ENCODE measurements around the gene MR1. TPM values are rescaled to one million over a fixed set of nuclear protein-coding genes. Genes with fewer than 3 reads are reported as not detected.

The MR1 gene
- total RNA-seq, 2 experiments from 2014 or later: 7.9 to 18.3 TPM

GRCh38 chr1:181073638-181074037, 39.9 kb downstream of the MR1 start:
- no TSS peak for BruUV-seq (replicated peaks)
- H3K4me1 ChIP-seq (ENCODE audit: insufficient read depth, low read length, poor library complexity, severe bottlenecking): no peaks in the 10 kb centered on the region
- TF ChIP-seq, protein P1, sequence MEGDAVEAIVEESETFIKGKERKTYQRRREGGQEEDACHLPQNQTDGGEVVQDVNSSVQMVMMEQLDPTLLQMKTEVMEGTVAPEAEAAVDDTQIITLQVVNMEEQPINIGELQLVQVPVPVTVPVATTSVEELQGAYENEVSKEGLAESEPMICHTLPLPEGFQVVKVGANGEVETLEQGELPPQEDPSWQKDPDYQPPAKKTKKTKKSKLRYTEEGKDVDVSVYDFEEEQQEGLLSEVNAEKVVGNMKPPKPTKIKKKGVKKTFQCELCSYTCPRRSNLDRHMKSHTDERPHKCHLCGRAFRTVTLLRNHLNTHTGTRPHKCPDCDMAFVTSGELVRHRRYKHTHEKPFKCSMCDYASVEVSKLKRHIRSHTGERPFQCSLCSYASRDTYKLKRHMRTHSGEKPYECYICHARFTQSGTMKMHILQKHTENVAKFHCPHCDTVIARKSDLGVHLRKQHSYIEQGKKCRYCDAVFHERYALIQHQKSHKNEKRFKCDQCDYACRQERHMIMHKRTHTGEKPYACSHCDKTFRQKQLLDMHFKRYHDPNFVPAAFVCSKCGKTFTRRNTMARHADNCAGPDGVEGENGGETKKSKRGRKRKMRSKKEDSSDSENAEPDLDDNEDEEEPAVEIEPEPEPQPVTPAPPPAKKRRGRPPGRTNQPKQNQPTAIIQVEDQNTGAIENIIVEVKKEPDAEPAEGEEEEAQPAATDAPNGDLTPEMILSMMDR (conservative IDR thresholded peaks at IDR 0.05; ENCODE audit: low read length): no peak
- no peak for TF ChIP-seq EZH2phosphoT487 (IDR thresholded peaks at IDR 0.05; ENCODE audit: borderline replicate concordance, low read depth, low read length)
- no peaks in the 10 kb centered on the region for H4K20me1 ChIP-seq (ENCODE audit: insufficient read depth, low read length)
- no peaks in the 10 kb centered on the region for H3K9me3 ChIP-seq (ENCODE audit: low read length)
- no peaks in the 10 kb centered on the region for H3K36me3 ChIP-seq (ENCODE audit: insufficient read depth, low read length)
- no peak overlapping the region for H3K4me2 ChIP-seq (ENCODE audit: low read length)
- ChIA-PET CTCF (ENCODE audit: unreplicated experiment) (no interaction called here), POLR2A (no interaction called here)
- no peak overlapping the region for H3K27ac ChIP-seq (ENCODE audit: low read depth, low read length, poor library complexity, severe bottlenecking)
- no peaks in the 10 kb centered on the region for H3K79me2 ChIP-seq (ENCODE audit: insufficient read depth, low read depth, low read length)
- H2AFZ ChIP-seq (ENCODE audit: low read length): no peak overlapping the region
- H3K9me2 ChIP-seq (ENCODE audit: insufficient read depth, low read length): no peaks in the 10 kb centered on the region
- no peak overlapping the region for H3K4me3 ChIP-seq (ENCODE audit: low read depth, low read length, poor library complexity, severe bottlenecking)
- no peak for DNase-seq (ENCODE audit: low spot score)
- intact Hi-C loops (cut with micrococcal nuclease; ENCODE audit: unreplicated experiment): no loop called here

- POLR2A ChIA-PET: no interaction called here
- Histone ChIP-seq H3K9me2 (ENCODE audit: insufficient read depth, low read length) (no peaks in the 10 kb centered on the region), H3K79me2 (ENCODE audit: insufficient read depth, low read depth, low read length) (no peaks in the 10 kb centered on the region), H4K20me1 (ENCODE audit: insufficient read depth, low read length) (no peaks in the 10 kb centered on the region), H3K4me2 (ENCODE audit: low read length) (no peak overlapping the region), H3K9me3 (ENCODE audit: low read length) (no peaks in the 10 kb centered on the region), H2AFZ (ENCODE audit: low read length) (no peak overlapping the region), H3K4me3 (ENCODE audit: low read depth, low read length, poor library complexity, severe bottlenecking) (no peak overlapping the region), H3K4me1 (ENCODE audit: insufficient read depth, low read length, poor library complexity, severe bottlenecking) (no peaks in the 10 kb centered on the region), H3K27ac (ENCODE audit: low read depth, low read length, poor library complexity, severe bottlenecking) (no peak overlapping the region), H3K36me3 (ENCODE audit: insufficient read depth, low read length) (no peaks in the 10 kb centered on the region)
- TF ChIP-seq, protein P1 (conservative IDR thresholded peaks at IDR 0.05; ENCODE audit: low read length): no peak
- TF ChIP-seq EZH2phosphoT487 (IDR thresholded peaks at IDR 0.05; ENCODE audit: borderline replicate concordance, low read depth, low read length): no peak
- intact Hi-C loops (cut with micrococcal nuclease; ENCODE audit: unreplicated experiment): no loop called here
- DNase-seq (ENCODE audit: low spot score): no peak
- BruUV-seq (replicated peaks): no TSS peak
- CTCF ChIA-PET (ENCODE audit: unreplicated experiment): no interaction called here
Measured at GRCh38 chr1:181075766-181076350, 42.1 kb downstream of the MR1 start.

- Histone ChIP-seq H4K20me1 (ENCODE audit: insufficient read depth, low read length) (no peaks in the 10 kb centered on the region), H3K27ac (ENCODE audit: low read depth, low read length, poor library complexity, severe bottlenecking) (no peak overlapping the region), H3K36me3 (ENCODE audit: insufficient read depth, low read length) (no peaks in the 10 kb centered on the region), H3K4me2 (ENCODE audit: low read length) (no peak overlapping the region), H3K4me3 (ENCODE audit: low read depth, low read length, poor library complexity, severe bottlenecking) (no peak overlapping the region), H2AFZ (ENCODE audit: low read length) (no peak overlapping the region), H3K9me2 (ENCODE audit: insufficient read depth, low read length) (no peaks in the 10 kb centered on the region), H3K79me2 (ENCODE audit: insufficient read depth, low read depth, low read length) (no peaks in the 10 kb centered on the region), H3K4me1 (ENCODE audit: insufficient read depth, low read length, poor library complexity, severe bottlenecking) (no peaks in the 10 kb centered on the region), H3K9me3 (ENCODE audit: low read length) (no peaks in the 10 kb centered on the region)
- ChIA-PET CTCF (ENCODE audit: unreplicated experiment) (no interaction called here), POLR2A (no interaction called here)
- no TSS peak for BruUV-seq (replicated peaks)
- no peak for DNase-seq (ENCODE audit: low spot score)
- intact Hi-C loops (cut with micrococcal nuclease; ENCODE audit: unreplicated experiment): no loop called here
- TF ChIP-seq, protein P1 (conservative IDR thresholded peaks at IDR 0.05; ENCODE audit: low read length): no peak
- no peak for TF ChIP-seq EZH2phosphoT487 (IDR thresholded peaks at IDR 0.05; ENCODE audit: borderline replicate concordance, low read depth, low read length)
Measured at GRCh38 chr1:181076852-181077251, 43.1 kb downstream of the MR1 start.
